Ovary (tissue), 3 donors: Measurements from ENCODE around the gene CNTRL.
"Not testable (repeated sequence)": the region's sequence is repeated elsewhere in the genome, so short reads cannot be mapped to it uniquely, and the experiment has no call there.

Source experiments
- EP300 ChIP-seq: sonication (generic); formaldehyde crosslinking; IDR thresholded peaks from one replicate; pipeline ENCODE4 v1.6.1; 2017; ENCODE audit warnings: antibody characterized with exemption
- POLR2A ChIP-seq: fragments of 450-650 bp; IDR thresholded peaks from one replicate; pipeline ENCODE4 v1.6.1; 2017; ENCODE audit warnings: antibody characterized with exemption, mild to moderate bottlenecking, moderate library complexity
- TF ChIP-seq, protein P1 (sequence below), 3 donors: fragments of 450-650 bp in 2 of 3; fragments of 200-600 bp in 1 of 3; IDR thresholded peaks; one replicate each; pipeline versions ENCODE4 v1.5.1 to v1.8.0; 2016 to 2022; ENCODE audit warnings: antibody characterized with exemption in 3 of 3, mild to moderate bottlenecking in 1 of 3
- donor health status: DM: no; HTN: no; CAD: no.

DNA sequence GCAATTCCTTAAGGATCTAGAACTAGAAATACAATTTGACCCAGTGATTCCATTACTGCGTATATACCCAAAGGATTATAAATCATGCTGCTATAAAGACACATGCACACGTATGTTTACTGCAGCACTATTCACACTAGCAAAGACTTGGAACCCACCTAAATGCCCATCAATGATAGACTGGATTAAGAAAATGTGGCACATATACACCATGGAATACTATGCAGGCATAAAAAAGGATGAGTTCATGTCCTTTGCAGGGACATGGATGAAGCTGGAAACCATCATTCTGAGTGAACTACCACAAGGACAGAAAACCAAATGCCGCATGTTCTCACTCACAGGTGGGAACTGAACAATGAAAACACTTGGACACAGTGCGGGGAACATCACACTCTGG is 46.5 kb upstream of the CNTRL start:
- TF ChIP-seq, protein P1, sequence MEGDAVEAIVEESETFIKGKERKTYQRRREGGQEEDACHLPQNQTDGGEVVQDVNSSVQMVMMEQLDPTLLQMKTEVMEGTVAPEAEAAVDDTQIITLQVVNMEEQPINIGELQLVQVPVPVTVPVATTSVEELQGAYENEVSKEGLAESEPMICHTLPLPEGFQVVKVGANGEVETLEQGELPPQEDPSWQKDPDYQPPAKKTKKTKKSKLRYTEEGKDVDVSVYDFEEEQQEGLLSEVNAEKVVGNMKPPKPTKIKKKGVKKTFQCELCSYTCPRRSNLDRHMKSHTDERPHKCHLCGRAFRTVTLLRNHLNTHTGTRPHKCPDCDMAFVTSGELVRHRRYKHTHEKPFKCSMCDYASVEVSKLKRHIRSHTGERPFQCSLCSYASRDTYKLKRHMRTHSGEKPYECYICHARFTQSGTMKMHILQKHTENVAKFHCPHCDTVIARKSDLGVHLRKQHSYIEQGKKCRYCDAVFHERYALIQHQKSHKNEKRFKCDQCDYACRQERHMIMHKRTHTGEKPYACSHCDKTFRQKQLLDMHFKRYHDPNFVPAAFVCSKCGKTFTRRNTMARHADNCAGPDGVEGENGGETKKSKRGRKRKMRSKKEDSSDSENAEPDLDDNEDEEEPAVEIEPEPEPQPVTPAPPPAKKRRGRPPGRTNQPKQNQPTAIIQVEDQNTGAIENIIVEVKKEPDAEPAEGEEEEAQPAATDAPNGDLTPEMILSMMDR (IDR thresholded peaks at IDR 0.05) = not testable (repeated sequence)
- not testable (repeated sequence) for TF ChIP-seq POLR2A, EP300
